Coronary artery (tissue), 2 donors: ENCODE measurements around the gene MBD5.

Experiments
- DNase-seq: peaks from one replicate; pipeline ENCODE4 v3.0.0-alpha.2; 2017; ENCODE audit warnings: low spot score
- H3K27ac ChIP-seq, 2 donors: fragments of 200-600 bp; sonication (generic); one replicate each; pipeline ENCODE4 v1.5.1; 2016 to 2019
- H3K4me3 ChIP-seq: fragments of 200-600 bp; sonication (generic); 2 replicates; pipeline ENCODE4 v1.5.1; 2016; ENCODE audit warnings: mild to moderate bottlenecking, moderate library complexity
- TF ChIP-seq, protein P1 (sequence below): fragments of 200-600 bp; sonication (generic); IDR thresholded peaks from one replicate; pipeline ENCODE4 v1.5.1; 2019; ENCODE audit warnings: antibody characterized with exemption

The MBD5 gene

DNA sequence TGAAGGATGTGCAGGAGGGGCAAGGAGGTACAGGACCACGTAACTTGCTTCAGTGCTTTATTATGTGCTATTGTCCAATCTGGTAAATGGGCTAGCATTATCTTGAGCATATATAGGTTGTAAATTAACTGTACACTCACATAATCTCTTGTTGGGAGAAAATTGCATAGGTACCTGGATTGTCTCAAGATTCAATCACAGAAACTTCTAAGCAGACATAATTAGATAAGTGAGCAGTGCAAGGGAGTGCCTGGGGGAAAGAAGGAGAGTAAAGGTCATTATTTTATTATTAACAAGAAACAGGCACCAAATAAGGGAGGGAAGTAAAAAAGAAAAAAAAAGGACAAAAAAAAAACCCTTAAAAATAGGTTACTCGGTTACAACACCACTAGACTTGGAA lies 186.2 kb downstream of the MBD5 start:
- no peak overlapping the region for H3K27ac ChIP-seq
- DNase-seq, result no peak
- TF ChIP-seq, protein P1, sequence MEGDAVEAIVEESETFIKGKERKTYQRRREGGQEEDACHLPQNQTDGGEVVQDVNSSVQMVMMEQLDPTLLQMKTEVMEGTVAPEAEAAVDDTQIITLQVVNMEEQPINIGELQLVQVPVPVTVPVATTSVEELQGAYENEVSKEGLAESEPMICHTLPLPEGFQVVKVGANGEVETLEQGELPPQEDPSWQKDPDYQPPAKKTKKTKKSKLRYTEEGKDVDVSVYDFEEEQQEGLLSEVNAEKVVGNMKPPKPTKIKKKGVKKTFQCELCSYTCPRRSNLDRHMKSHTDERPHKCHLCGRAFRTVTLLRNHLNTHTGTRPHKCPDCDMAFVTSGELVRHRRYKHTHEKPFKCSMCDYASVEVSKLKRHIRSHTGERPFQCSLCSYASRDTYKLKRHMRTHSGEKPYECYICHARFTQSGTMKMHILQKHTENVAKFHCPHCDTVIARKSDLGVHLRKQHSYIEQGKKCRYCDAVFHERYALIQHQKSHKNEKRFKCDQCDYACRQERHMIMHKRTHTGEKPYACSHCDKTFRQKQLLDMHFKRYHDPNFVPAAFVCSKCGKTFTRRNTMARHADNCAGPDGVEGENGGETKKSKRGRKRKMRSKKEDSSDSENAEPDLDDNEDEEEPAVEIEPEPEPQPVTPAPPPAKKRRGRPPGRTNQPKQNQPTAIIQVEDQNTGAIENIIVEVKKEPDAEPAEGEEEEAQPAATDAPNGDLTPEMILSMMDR, result no peak
- H3K4me3 ChIP-seq, result no peak overlapping the region

DNA sequence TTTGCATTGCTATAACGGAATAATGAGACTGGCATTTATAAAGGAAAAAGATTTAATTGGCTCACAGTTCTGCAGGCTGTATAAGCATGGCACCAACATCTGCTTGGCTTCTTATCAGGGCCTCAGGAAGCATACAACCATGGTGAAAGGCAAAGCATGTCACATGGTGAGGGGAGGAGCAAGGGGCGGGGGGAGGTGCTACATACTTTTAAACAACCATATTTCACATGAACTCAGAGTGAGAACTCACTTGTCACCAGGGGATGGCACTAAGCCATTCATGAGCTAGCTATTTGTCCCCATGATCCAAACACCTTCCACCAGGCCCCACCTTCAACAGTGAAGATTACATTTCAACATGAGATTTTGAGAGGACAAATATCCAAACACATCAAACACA lies 188.7 kb downstream of the MBD5 start:
- TF ChIP-seq, protein P1, result no peak
- DNase-seq, result no peak
- Histone ChIP-seq H3K4me3 (no peak overlapping the region), H3K27ac (no peak overlapping the region)

DNA sequence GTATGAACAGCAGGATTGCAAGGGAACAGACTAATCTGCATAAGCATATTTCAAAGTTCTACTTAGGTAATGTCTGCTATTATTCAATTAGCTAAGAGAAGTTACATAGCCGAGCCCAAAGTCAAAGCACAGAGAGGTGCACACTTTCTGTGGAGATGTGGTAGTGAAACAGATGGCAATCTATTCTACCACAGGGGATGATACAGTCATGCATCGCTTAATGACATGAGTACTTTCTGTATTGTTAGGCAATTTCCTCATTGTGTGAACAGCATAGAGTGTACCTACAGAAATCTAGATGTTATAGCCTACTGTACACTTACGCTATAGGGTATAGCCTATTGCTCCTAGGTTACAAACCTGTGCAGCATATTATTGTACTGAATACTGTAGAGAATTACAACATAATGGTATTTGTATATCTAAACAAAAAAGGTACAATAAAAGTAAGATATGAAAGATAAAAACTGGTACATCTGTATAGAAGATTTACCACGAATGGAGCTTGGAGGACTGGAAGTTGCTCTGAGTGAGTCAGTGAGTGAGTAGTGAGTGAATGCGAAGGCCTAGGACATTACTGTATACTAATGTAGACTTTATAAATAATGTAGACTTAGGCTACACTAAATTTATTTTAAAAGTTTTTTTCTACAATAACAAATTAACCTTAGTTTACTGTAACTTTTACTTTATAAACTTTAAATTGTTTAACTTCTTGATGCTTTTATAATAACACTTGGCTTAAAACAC lies 197.6 kb downstream of the MBD5 start:
- Histone ChIP-seq H3K4me3 (no peak overlapping the region), H3K27ac (no peak overlapping the region)
- TF ChIP-seq, protein P1, result no peak
- no peak for DNase-seq

DNA sequence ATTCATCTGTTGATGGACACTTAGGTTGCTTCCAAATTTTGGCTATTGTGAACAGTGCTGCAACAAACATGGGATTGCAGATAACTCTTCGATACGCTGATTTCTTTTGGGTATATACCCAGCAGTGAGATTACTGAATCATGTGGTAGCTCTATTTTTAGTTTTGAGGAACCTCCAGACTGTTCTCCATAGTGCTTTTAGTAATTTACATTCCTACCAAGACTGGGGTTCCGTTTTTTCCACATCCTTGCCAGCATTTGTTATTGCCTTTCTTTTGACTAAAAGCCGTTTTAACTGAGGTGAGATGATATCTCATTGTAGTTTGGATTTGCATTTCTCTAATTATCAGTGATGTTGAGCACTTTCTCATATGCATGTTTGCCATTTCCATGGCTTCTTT lies 200.3 kb downstream of the MBD5 start:
- DNase-seq, result no peak
- TF ChIP-seq, protein P1, result no peak
- no peak overlapping the region for H3K27ac ChIP-seq
- H3K4me3 ChIP-seq, result no peak overlapping the region

GRCh38 chr2:148221926-148222325 lies 201.0 kb downstream of the MBD5 start:
- TF ChIP-seq, protein P1, result no peak
- DNase-seq, result no peak
- Histone ChIP-seq H3K4me3 (no peak overlapping the region), H3K27ac (no peak overlapping the region)

DNA sequence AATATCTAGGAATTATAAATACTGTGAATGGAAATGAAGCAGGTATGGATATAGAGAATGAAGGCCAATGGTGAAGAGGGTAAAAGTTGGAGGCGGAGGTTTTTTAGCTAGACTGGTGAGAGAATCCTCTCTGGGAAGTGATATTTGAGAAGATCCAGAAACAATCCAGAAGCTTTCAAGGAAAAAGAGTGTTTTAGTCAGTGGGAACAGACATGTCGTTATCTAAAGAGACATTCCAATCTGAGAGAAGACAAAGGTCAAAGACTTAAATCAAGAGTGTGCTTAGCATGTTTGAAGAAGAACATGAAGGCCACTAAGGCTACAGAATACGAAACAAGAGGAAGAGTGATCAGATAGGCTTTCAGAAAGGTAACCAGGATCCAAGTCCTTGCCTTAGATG lies 211.0 kb downstream of the MBD5 start:
- TF ChIP-seq, protein P1, result no peak
- Histone ChIP-seq H3K4me3 (no peak overlapping the region), H3K27ac (no peak overlapping the region)
- DNase-seq, result no peak

DNA sequence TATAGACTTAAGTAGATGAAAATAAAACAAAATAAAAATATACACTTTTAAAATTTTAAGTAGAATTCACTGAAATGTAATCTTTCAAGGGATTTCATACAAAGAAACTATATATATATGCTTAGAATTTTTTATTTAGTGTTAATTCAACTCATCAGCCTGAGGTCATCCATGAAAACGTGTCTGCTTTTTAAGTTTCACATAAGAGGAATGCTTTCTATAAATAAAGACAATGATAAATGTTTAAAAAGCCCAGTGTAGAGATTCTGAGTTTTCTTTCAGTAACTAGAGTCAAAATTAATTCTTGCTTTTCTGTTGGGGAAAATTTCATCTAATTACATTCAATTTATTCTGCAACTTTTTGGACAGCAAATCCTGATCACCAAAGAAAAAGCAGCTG lies 213.3 kb downstream of the MBD5 start:
- TF ChIP-seq, protein P1, result no peak
- DNase-seq, result no peak
- H3K27ac ChIP-seq, result no peak overlapping the region
- H3K4me3 ChIP-seq, result no peak overlapping the region
